CD14-positive monocyte (primary cell): ENCODE data around the gene NIPBL. TPM values are rescaled to one million over a fixed set of nuclear protein-coding genes. Genes with fewer than 3 reads are reported as not detected.
A peak's percentile ranks its signal among the peaks of the same experiment; 100 is the strongest.

Experiments
- DNase-seq, 3 donors: peaks; one replicate each; pipeline ENCODE4 v3.0.0-alpha.2; 2011 to 2022
- H2AFZ ChIP-seq: 2 replicates; pipeline ENCODE4 v1.6.0; 2012; ENCODE audit warnings: mild to moderate bottlenecking, low read depth, low read length, inconsistent platforms; ENCODE audit not compliant: insufficient read depth, poor library complexity, severe bottlenecking
- H3K27ac ChIP-seq, 2 donors: 1 replicate in 1 of 2; 2 replicates in 1 of 2; pipeline ENCODE4 v1.5.1; 2012 to 2013; ENCODE audit warnings: low read length in 2 of 2, control low read depth in 1 of 2, inconsistent platforms in 1 of 2, low read depth in 1 of 2, mild to moderate bottlenecking in 1 of 2
- H3K27me3 ChIP-seq, 2 donors: one replicate each; pipeline versions ENCODE4 v1.6.0 to v1.6.1; 2011 to 2013; ENCODE audit warnings: low read length in 2 of 2; ENCODE audit not compliant: control insufficient read depth in 2 of 2, insufficient read depth in 2 of 2
- H3K36me3 ChIP-seq, 2 donors: replicated peaks in 1 of 2; 1 replicate in 1 of 2; 2 replicates in 1 of 2; pipeline versions ENCODE4 v1.5.1 to v1.6.1; 2012 to 2013; ENCODE audit warnings: low read length in 2 of 2, control low read depth in 1 of 2, inconsistent platforms in 1 of 2, mild to moderate bottlenecking in 1 of 2; ENCODE audit not compliant: insufficient read depth in 2 of 2, control insufficient read depth in 1 of 2
- H3K4me1 ChIP-seq, 2 donors: 1 replicate in 1 of 2; 2 replicates in 1 of 2; pipeline versions ENCODE4 v1.5.1 to v1.6.1; 2012 to 2013; ENCODE audit warnings: low read length in 2 of 2, control low read depth in 1 of 2, inconsistent platforms in 1 of 2, mild to moderate bottlenecking in 1 of 2, moderate library complexity in 1 of 2; ENCODE audit not compliant: insufficient read depth in 2 of 2, control insufficient read depth in 1 of 2
- H3K4me2 ChIP-seq: replicated peaks from 2 replicates; pipeline ENCODE3; 2012; ENCODE audit warnings: low read length, moderate library complexity, mild to moderate bottlenecking; ENCODE audit not compliant: poor library complexity, severe bottlenecking; ENCODE audit errors: extremely low read depth
- H3K4me3 ChIP-seq, 3 experiments: fragments of 200-600 bp in 1 of 3; sonication (generic) in 1 of 3; replicated peaks in 1 of 3; 1 replicate in 2 of 3; 2 replicates in 1 of 3; pipeline ENCODE4 v1.5.1; 2011 to 2013; ENCODE audit warnings: low read length in 3 of 3, mild to moderate bottlenecking in 3 of 3, control low read depth in 2 of 3, low read depth in 2 of 3, inconsistent platforms in 1 of 3, moderate library complexity in 1 of 3
- H3K79me2 ChIP-seq: 2 replicates; pipeline ENCODE4 v1.6.0; 2012; ENCODE audit warnings: mild to moderate bottlenecking, control low read depth, inconsistent platforms, low read length, moderate library complexity; ENCODE audit not compliant: insufficient read depth
- H3K9ac ChIP-seq: 2 replicates; pipeline ENCODE4 v1.6.0; 2017; ENCODE audit warnings: low read length, mild to moderate bottlenecking; ENCODE audit not compliant: insufficient read depth, poor library complexity, severe bottlenecking
- H3K9me3 ChIP-seq, 2 donors: replicated peaks in 1 of 2; 1 replicate in 1 of 2; 2 replicates in 1 of 2; pipeline versions ENCODE4 v1.5.1 to v1.6.1; 2012 to 2013; ENCODE audit warnings: low read length in 2 of 2, control low read depth in 1 of 2; ENCODE audit not compliant: control insufficient read depth in 1 of 2, insufficient read depth in 1 of 2
- H4K20me1 ChIP-seq: 2 replicates; pipeline ENCODE4 v1.6.0; 2012; ENCODE audit warnings: mild to moderate bottlenecking, low read length, control low read depth, moderate library complexity; ENCODE audit not compliant: insufficient read depth
- H3K27ac Mint-ChIP-seq, 7 donors: one replicate each; pipeline ENCODE4 v1.8.0; 2020; ENCODE audit warnings: mild to moderate bottlenecking in 7 of 7, mixed read lengths in 7 of 7, moderate library complexity in 6 of 7, inconsistent platforms in 2 of 7
- H3K27me3 Mint-ChIP-seq, 3 donors: one replicate each; pipeline ENCODE4 v1.8.0; 2021 to 2022; ENCODE audit warnings: low read depth in 3 of 3, mild to moderate bottlenecking in 3 of 3, mixed read lengths in 3 of 3, moderate library complexity in 3 of 3, inconsistent platforms in 1 of 3
- H3K36me3 Mint-ChIP-seq, 2 donors: one replicate each; pipeline ENCODE4 v1.8.0; 2020; ENCODE audit warnings: mixed read lengths in 2 of 2, inconsistent platforms in 1 of 2, mild to moderate bottlenecking in 1 of 2
- H3K4me1 Mint-ChIP-seq: one replicate; pipeline ENCODE4 v1.8.0; 2020; ENCODE audit warnings: mild to moderate bottlenecking, mixed read lengths
- H3K4me3 Mint-ChIP-seq, 2 donors: one replicate each; pipeline ENCODE4 v1.8.0; 2020; ENCODE audit warnings: mild to moderate bottlenecking in 2 of 2, mixed read lengths in 2 of 2, moderate library complexity in 1 of 2
- H3K9me3 Mint-ChIP-seq, 7 donors: one replicate each; pipeline ENCODE4 v1.8.0; 2020 to 2022; ENCODE audit warnings: mixed read lengths in 7 of 7, mild to moderate bottlenecking in 6 of 7, moderate library complexity in 6 of 7, inconsistent platforms in 2 of 7
- WGBS: methylation state at CpG from one replicate; pipeline ENCODE4 v1.1.5; 2013; ENCODE audit warnings: missing lambda C conversion rate; ENCODE audit not compliant: insufficient coverage; 5-methylcytosine and 5-hydroxymethylcytosine counted together
- intact Hi-C, 2 donors: fragments of 100-400 bp; cut with micrococcal nuclease; formaldehyde crosslinking; loops; one replicate each; pipeline versions ENCODE4 v1.15.0 to v1.15.1; 2023
- polyA plus RNA-seq, 3 donors: library from polyadenylated mRNA; depleted of rRNA in 1 of 3; unstranded in 2 of 3; stranded (reverse) in 1 of 3; fragments of 300-500 nt in 2 of 3; fragments of >200 nt in 1 of 3; fragmentation: Illumina TruSeq in 2 of 3; gene quantifications; 1 replicate in 2 of 3; 2 replicates in 1 of 3; pipeline ENCODE4 v1.2.3, GENCODE V29; 2012 to 2021
- TF ChIP-seq, protein P1 (sequence below): fragments of 200-600 bp; IDR thresholded peaks from one replicate; pipeline ENCODE4 v1.8.0; 2022; ENCODE audit warnings: antibody characterized with exemption, mild to moderate bottlenecking

The NIPBL gene
- polyA plus RNA-seq, 3 donors, result 6.6 to 36.0 (median 16.2) TPM

DNA sequence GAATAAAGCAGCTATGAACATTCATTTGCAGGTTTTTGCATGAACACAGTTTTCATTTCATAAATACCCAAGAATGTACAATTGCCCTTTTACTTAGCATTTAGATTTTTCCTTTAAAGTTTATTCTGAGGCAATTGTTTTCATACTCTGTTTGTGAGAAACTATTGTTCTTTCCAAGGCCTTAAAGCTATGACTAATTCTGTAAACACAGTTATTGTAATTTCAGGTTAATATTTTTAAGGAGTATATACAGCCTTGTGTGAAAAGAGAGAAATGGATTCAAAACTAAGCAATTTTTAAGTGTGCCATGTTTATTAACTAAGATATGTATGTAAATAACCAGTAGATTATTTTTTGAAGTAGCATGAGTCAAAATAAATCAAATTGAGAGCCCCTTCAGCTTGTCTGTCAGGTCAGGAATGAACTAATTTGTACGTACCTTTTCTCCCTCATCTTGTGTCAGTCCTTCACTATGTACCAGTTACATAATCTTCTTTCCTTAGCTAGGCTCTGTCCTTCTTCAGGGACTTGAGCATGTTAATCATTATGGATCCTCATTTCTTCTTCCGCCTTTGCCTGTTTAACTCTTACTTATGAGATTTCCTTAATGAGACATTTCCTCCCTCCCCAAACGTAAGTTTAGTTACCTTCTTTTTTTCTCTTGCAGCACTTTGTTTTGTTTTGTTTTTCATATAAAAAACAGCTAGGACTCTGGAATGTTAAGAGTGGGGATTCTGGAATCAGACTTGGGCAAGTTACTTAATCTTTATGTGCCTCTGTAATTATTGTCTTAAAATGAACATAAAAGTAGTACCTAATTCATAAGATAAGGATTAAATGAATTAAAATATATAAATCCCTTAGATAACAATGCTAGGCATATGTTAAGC lies 63.6 kb downstream of the NIPBL start:
- no peaks in the 10 kb centered on the region for H3K36me3 ChIP-seq
- H3K27ac ChIP-seq, result peak overlapping the region in 1 of 2 donors; percentile 39
- Mint-ChIP-seq H3K9me3 (no peaks in the 10 kb centered on the region), H3K4me1 (peaks cover 21% of the 10 kb centered on the region), H3K27me3 (no peaks in the 10 kb centered on the region), H3K4me3 (no peak overlapping the region), H3K27ac (peak overlapping the region in 2 of 7 donors; percentile 30 to 54), H3K36me3 (peaks cover 0 to 9% of the 10 kb centered on the region in 2 donors)
- no peak overlapping the region for H2AFZ ChIP-seq
- peak overlapping the region; percentile 11 for H3K4me2 ChIP-seq
- no peaks in the 10 kb centered on the region for H3K9me3 ChIP-seq
- H3K4me1 ChIP-seq, result no peaks in the 10 kb centered on the region
- peaks cover 99% of the 10 kb centered on the region for H3K79me2 ChIP-seq
- TF ChIP-seq, protein P1, sequence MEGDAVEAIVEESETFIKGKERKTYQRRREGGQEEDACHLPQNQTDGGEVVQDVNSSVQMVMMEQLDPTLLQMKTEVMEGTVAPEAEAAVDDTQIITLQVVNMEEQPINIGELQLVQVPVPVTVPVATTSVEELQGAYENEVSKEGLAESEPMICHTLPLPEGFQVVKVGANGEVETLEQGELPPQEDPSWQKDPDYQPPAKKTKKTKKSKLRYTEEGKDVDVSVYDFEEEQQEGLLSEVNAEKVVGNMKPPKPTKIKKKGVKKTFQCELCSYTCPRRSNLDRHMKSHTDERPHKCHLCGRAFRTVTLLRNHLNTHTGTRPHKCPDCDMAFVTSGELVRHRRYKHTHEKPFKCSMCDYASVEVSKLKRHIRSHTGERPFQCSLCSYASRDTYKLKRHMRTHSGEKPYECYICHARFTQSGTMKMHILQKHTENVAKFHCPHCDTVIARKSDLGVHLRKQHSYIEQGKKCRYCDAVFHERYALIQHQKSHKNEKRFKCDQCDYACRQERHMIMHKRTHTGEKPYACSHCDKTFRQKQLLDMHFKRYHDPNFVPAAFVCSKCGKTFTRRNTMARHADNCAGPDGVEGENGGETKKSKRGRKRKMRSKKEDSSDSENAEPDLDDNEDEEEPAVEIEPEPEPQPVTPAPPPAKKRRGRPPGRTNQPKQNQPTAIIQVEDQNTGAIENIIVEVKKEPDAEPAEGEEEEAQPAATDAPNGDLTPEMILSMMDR, result no peak
- H3K9ac ChIP-seq, result no peak overlapping the region
- intact Hi-C loops, result loop anchor here (5.0 to 10.0 kb wide), 3 partner anchors 55 to 195 kb away; partner anchors contain the start of gene NIPBL (in 1 of the 2)
- H3K4me3 ChIP-seq, result no peak overlapping the region
- DNase-seq, result peak; percentile 9 to 34 (median 29)
- no peaks in the 10 kb centered on the region for H3K27me3 ChIP-seq
- peaks cover 100% of the 10 kb centered on the region for H4K20me1 ChIP-seq
- WGBS, result 60% methylated on average over 1 of the region's 3 CpGs

DNA sequence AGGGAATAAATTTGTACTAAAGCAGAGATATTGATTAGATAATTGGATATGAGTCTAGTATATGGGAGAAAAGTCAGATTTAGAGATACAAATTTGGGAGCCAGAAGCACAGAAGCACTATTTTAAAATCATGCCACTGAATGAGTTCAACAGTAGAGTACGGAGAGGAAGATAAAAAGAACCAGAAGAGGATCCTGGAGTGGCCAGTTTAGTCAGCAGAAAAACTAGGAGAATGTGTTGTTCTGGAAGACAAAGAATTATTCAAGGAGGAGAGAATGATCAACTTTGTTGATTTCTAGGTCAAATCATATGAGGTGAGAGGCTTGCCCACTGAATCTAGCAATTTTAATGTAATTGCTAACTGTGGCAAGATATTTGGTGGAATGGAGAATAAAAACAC lies 67.0 kb downstream of the NIPBL start:
- Histone ChIP-seq H3K4me1 (no peaks in the 10 kb centered on the region), H4K20me1 (peaks cover 100% of the 10 kb centered on the region), H3K36me3 (no peaks in the 10 kb centered on the region), H3K9me3 (no peaks in the 10 kb centered on the region), H3K9ac (no peak overlapping the region), H2AFZ (no peak overlapping the region), H3K4me2 (no peak overlapping the region), H3K27me3 (no peaks in the 10 kb centered on the region), H3K79me2 (peaks cover 98% of the 10 kb centered on the region), H3K4me3 (no peak overlapping the region), H3K27ac (no peak overlapping the region)
- WGBS, result 86% methylated on average over 1 of the region's 1 CpG
- peaks cover 0 to 5% of the 10 kb centered on the region in 2 donors for H3K36me3 Mint-ChIP-seq
- no peaks in the 10 kb centered on the region for H3K27me3 Mint-ChIP-seq
- TF ChIP-seq, protein P1, result no peak
- H3K9me3 Mint-ChIP-seq, result no peaks in the 10 kb centered on the region
- DNase-seq, result no peak
- H3K27ac Mint-ChIP-seq, result peak overlapping the region in 3 of 7 donors; percentile 10 to 28 (median 15)
- peaks cover 15% of the 10 kb centered on the region for H3K4me1 Mint-ChIP-seq
- no peak overlapping the region for H3K4me3 Mint-ChIP-seq
- intact Hi-C loops, result loop anchor here in 1 of 2 donors (5.0 to 10.0 kb wide), 2 partner anchors 66 to 199 kb away; partner anchors contain the start of gene NIPBL
